A549 (cell line): Measurements from ENCODE around the gene GPRIN2. TPM values are rescaled to one million over a fixed set of nuclear protein-coding genes. Genes with fewer than 3 reads are reported as not detected.
A peak's percentile ranks its signal among the peaks of the same experiment; 100 is the strongest.

ENCODE experiments used
- ATAC-seq, 2 experiments: fragments of 200-7000 bp in 1 of 2; fragments of >200 bp in 1 of 2; cut with Nextera tagmentation in 1 of 2; cut with Tn5 transposase in 1 of 2; 3 replicates each; pipeline versions ENCODE4 v1.8.0 to v1.9.1; 2018 to 2020; ENCODE audit warnings: mild to moderate bottlenecking in 1 of 2, moderate library complexity in 1 of 2
- CTCF ChIA-PET: fragments of 300-600 bp; sonication (Branson Sonifier 250); formaldehyde crosslinking; extraction: SDS; loops from one replicate; lab custom pipeline; 2021; ENCODE audit warnings: antibody characterized with exemption, inconsistent platforms; lab: Yijun Ruan, JAX
- POLR2A ChIA-PET: fragments of 350-600 bp; formaldehyde crosslinking; extraction: SDS; loops from one replicate; lab custom pipeline; 2021; ENCODE audit warnings: antibody characterized with exemption, inconsistent platforms; lab: Yijun Ruan, JAX
- DNase-seq, 2 experiments: peaks; one replicate each; pipeline versions ENCODE4 v3.0.0 to v3.0.0-alpha.2; 2011 to 2016; ENCODE audit warnings: low read depth in 1 of 2, low spot score in 1 of 2
- FAIRE-seq: peaks from 2 replicates; lab custom pipeline; 2011; peaks lifted over from hg19 to GRCh38; lab: Jason Lieb, UNC
- H3K27ac ChIP-seq, 2 experiments: fragments of >200 bp; sonication (Bioruptor Twin); formaldehyde crosslinking; 3 replicates each; pipeline ENCODE4 v1.5.1; 2016 to 2017
- H3K4me1 ChIP-seq: fragments of >200 bp; sonication (Bioruptor Twin); formaldehyde crosslinking; 3 replicates; pipeline ENCODE4 v1.6.1; 2016
- H3K4me2 ChIP-seq: fragments of >200 bp; sonication (Bioruptor Twin); formaldehyde crosslinking; 3 replicates; pipeline ENCODE4 v1.6.1; 2016
- H3K4me3 ChIP-seq: fragments of >200 bp; sonication (Bioruptor Twin); formaldehyde crosslinking; 3 replicates; pipeline ENCODE4 v1.5.1; 2016
- H3K9me3 ChIP-seq: fragments of >200 bp; sonication (Bioruptor Twin); formaldehyde crosslinking; 3 replicates; pipeline ENCODE4 v1.6.1; 2016
- BHLHE40 ChIP-seq: IDR thresholded peaks from 2 replicates; pipeline ENCODE4 v1.6.1; 2012; ENCODE audit warnings: low read depth, low read length, inconsistent platforms
- CHD2 ChIP-seq: fragments of 150-350 bp; IDR thresholded peaks from 2 replicates; pipeline ENCODE4 v1.6.1; 2014; ENCODE audit warnings: low read length; ENCODE audit not compliant: partially characterized antibody
- EP300 ChIP-seq, 2 experiments: fragments of >200 bp; sonication (Bioruptor Twin); formaldehyde crosslinking; IDR thresholded peaks; 2 replicates in 1 of 2; 3 replicates in 1 of 2; pipeline ENCODE4 v1.6.1; 2016 to 2017
- ESRRA ChIP-seq: fragments of 150-350 bp; IDR thresholded peaks from 2 replicates; pipeline ENCODE4 v1.6.1; 2014; ENCODE audit warnings: mild to moderate bottlenecking, low read length, borderline replicate concordance
- FOSB ChIP-seq: fragments of 250-450 bp; sonication (Bioruptor Pico); IDR thresholded peaks from 2 replicates; pipeline ENCODE4 v1.5.0; 2020; ENCODE audit warnings: mild to moderate bottlenecking, moderate library complexity
- FOSL2 ChIP-seq, 2 experiments: fragments of 450-650 bp in 1 of 2; fragments of >200 bp in 1 of 2; sonication (Bioruptor Twin) in 1 of 2; formaldehyde crosslinking; IDR thresholded peaks; 2 replicates each; pipeline versions ENCODE4 v1.5.0 to v1.6.1; 2016 to 2020; ENCODE audit warnings: mild to moderate bottlenecking in 1 of 2, moderate library complexity in 1 of 2
- FOXS1 ChIP-seq: fragments of 250-450 bp; sonication (Bioruptor Pico); IDR thresholded peaks from 2 replicates; pipeline ENCODE4 v1.5.0; 2020; ENCODE audit warnings: mild to moderate bottlenecking, moderate library complexity
- HDAC2 ChIP-seq: fragments of 200-600 bp; sonication (generic); IDR thresholded peaks from 2 replicates; pipeline ENCODE4 v1.6.1; 2016
- HOXA7 ChIP-seq: fragments of 250-450 bp; sonication (Bioruptor Pico); IDR thresholded peaks from 2 replicates; pipeline ENCODE4 v1.5.0; 2020; ENCODE audit warnings: mild to moderate bottlenecking, moderate library complexity
- JUNB ChIP-seq: fragments of >200 bp; sonication (Bioruptor Twin); formaldehyde crosslinking; IDR thresholded peaks from 2 replicates; pipeline ENCODE4 v1.6.1; 2016
- KDM5A ChIP-seq: fragments of 200-600 bp; sonication (generic); IDR thresholded peaks from 2 replicates; pipeline ENCODE4 v1.6.1; 2016; ENCODE audit warnings: antibody characterized with exemption, mild to moderate bottlenecking
- NR3C1 ChIP-seq: fragments of >200 bp; sonication (Bioruptor Twin); formaldehyde crosslinking; IDR thresholded peaks from 3 replicates; pipeline ENCODE4 v1.6.1; 2017
- POLR2A ChIP-seq: IDR thresholded peaks from 2 replicates; pipeline ENCODE4 v1.6.1; 2012; ENCODE audit warnings: mild to moderate bottlenecking, low read length
- RCOR1 ChIP-seq: fragments of 150-350 bp; IDR thresholded peaks from 2 replicates; pipeline ENCODE4 v1.6.1; 2014; ENCODE audit warnings: antibody characterized with exemption, low read length, low read depth
- SMC3 ChIP-seq: fragments of >200 bp; sonication (Bioruptor Twin); formaldehyde crosslinking; IDR thresholded peaks from 3 replicates; pipeline ENCODE4 v1.6.1; 2018; ENCODE audit warnings: inconsistent platforms
- TFCP2L1 ChIP-seq: fragments of 250-450 bp; sonication (Bioruptor Pico); IDR thresholded peaks from 2 replicates; pipeline ENCODE4 v1.5.0; 2021; ENCODE audit warnings: mild to moderate bottlenecking
- TP53 ChIP-seq: fragments of 250-450 bp; sonication (Bioruptor Pico); IDR thresholded peaks from 2 replicates; pipeline ENCODE4 v1.5.0; 2021; ENCODE audit warnings: mild to moderate bottlenecking, moderate library complexity
- ZC3H11A ChIP-seq: fragments of 450-650 bp; IDR thresholded peaks from 2 replicates; pipeline ENCODE4 v1.6.1; 2014; ENCODE audit warnings: antibody characterized with exemption, mild to moderate bottlenecking
- ZSCAN20 ChIP-seq: fragments of 250-450 bp; sonication (Bioruptor Pico); IDR thresholded peaks from 2 replicates; pipeline ENCODE4 v1.8.0; 2022; ENCODE audit warnings: mild to moderate bottlenecking, moderate library complexity
- WGBS: methylation state at CpG from one replicate; pipeline ENCODE4 v1.1.6; 2017; ENCODE audit errors: missing lambda C conversion rate; 5-methylcytosine and 5-hydroxymethylcytosine counted together
- polyA plus RNA-seq, 4 experiments: library from polyadenylated mRNA; depleted of rRNA in 3 of 4; stranded (reverse); fragments of >200 nt; fragmentation: RNase III in 1 of 4; extraction: RNeasy Plus Mini Kit Qiagen cat#74134 plus additional on column Dnase treatment in 1 of 4; gene quantifications; 2 replicates in 3 of 4; 3 replicates in 1 of 4; pipeline ENCODE4 v1.2.3, GENCODE V29; 2011 to 2017
- TF ChIP-seq, protein P1 (sequence below): fragments of 250-450 bp; sonication (Bioruptor Pico); IDR thresholded peaks from 2 replicates; pipeline ENCODE4 v1.5.0; 2021; ENCODE audit warnings: mild to moderate bottlenecking, moderate library complexity, borderline replicate concordance
- TF ChIP-seq, protein P2 (sequence below): fragments of >200 bp; sonication (Bioruptor Twin); formaldehyde crosslinking; IDR thresholded peaks from 2 replicates; pipeline ENCODE4 v1.6.1; 2016
- TF ChIP-seq, protein P3 (sequence below): fragments of 450-650 bp; IDR thresholded peaks from 2 replicates; pipeline ENCODE4 v1.6.1; 2014; ENCODE audit warnings: antibody characterized with exemption
- TF ChIP-seq, protein P4 (sequence below): IDR thresholded peaks from 2 replicates; pipeline ENCODE4 v1.6.1; 2012; ENCODE audit warnings: low read depth, borderline replicate concordance
- TF ChIP-seq, protein P5 (sequence below): fragments of 150-350 bp; IDR thresholded peaks from 2 replicates; pipeline ENCODE4 v1.6.1; 2014; ENCODE audit warnings: low read depth, mild to moderate bottlenecking, low read length
- TF ChIP-seq, protein P6 (sequence below): fragments of 200-600 bp; sonication (generic); IDR thresholded peaks from 2 replicates; pipeline ENCODE4 v1.6.1; 2016; ENCODE audit warnings: antibody characterized with exemption, mild to moderate bottlenecking, moderate library complexity

GPRIN2 gene
- polyA plus RNA-seq, 2 of the 4 experiments (the other 2 are of a cell fraction), result 8.8 to 29.9 TPM

DNA sequence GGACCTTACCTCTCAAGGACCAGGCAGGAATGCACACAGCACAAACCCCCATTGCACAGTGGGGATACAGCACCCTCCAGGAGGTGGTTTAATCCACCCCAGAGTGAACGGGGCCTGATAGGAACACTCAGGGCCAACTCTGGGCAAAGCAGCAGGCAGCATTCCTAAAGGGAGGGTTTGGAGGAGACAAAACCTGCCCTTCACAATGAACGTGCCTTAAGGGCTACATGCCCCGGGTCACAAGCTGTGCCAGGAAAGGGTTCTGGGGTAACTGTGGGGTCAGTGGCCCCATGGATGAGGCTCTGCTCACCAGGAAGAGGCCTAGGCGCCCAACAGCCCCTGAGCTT is 1.1 kb downstream of the GPRIN2 start (continued):
- TF ChIP-seq, protein P1, sequence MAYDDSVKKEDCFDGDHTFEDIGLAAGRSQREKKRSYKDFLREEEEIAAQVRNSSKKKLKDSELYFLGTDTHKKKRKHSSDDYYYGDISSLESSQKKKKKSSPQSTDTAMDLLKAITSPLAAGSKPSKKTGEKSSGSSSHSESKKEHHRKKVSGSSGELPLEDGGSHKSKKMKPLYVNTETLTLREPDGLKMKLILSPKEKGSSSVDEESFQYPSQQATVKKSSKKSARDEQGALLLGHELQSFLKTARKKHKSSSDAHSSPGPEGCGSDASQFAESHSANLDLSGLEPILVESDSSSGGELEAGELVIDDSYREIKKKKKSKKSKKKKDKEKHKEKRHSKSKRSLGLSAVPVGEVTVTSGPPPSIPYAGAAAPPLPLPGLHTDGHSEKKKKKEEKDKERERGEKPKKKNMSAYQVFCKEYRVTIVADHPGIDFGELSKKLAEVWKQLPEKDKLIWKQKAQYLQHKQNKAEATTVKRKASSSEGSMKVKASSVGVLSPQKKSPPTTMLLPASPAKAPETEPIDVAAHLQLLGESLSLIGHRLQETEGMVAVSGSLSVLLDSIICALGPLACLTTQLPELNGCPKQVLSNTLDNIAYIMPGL (CRISPR knock-in tag), result no peak
- TF ChIP-seq TFCP2L1 (CRISPR knock-in tag), result no peak
- no peak for TF ChIP-seq POLR2A
- no peak for TF ChIP-seq FOXS1 (CRISPR knock-in tag)
- TF ChIP-seq KDM5A, result no peak
- TF ChIP-seq ZSCAN20 (CRISPR knock-in tag), result no peak

DNA sequence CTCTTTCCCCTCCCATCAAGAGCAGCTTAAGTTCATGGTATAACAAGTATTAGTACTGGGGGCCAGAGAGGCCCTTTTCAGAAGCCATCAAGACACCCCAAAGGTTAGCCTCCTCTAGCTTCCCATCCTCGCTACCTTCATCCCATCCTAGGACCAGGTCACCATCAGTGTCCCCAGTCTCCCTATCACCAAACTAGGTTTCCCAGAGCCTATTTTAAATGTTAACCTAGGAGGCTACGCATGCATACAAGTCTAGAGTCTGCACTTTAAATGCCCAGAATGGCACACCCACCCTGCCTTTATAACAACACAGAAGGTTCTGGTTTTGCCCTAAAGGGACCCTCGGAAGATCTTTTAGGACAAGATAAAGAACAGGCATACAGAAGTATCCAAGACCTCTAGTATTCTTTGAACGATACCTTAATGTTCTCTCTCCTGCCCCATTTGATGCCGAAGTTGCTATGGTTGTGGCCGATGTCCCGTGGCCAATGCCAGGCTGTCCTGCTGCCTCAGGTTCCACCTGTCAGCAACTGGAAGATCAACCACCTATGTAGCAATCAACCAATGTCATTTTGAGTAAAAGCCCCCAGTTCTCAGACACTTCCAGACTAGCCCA is 2.2 kb downstream of the GPRIN2 start:
- Histone ChIP-seq H3K4me1 (peaks cover 76% of the 10 kb centered on the region), H3K4me3 (peak overlapping the region; percentile 70), H3K4me2 (peak overlapping the region; percentile 68)
- POLR2A ChIA-PET, result interaction anchor here (1.1 to 2.0 kb wide), 2 partner anchors 10 to 14 kb away, joined by 3 to 7 read pairs; no protein-coding TSS in a partner anchor
- no peak for FAIRE-seq
- 87% methylated on average over 7 of the region's 7 CpGs for WGBS
- CTCF ChIA-PET, result interaction anchor here (0.7 to 9.4 kb wide), 5 partner anchors 7 to 1222 kb away, joined by 3 to 87 read pairs (median 6); no protein-coding TSS in a partner anchor
- no peak for DNase-seq
- TF ChIP-seq, protein P2, sequence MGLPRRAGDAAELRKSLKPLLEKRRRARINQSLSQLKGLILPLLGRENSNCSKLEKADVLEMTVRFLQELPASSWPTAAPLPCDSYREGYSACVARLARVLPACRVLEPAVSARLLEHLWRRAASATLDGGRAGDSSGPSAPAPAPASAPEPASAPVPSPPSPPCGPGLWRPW, result no peak
- TF ChIP-seq HDAC2 (no peak), FOSL2 (IDR thresholded peaks at IDR 0.05) (no peak), FOSL2 (CRISPR knock-in tag; IDR thresholded peaks at IDR 0.05) (no peak), TP53 (CRISPR knock-in tag) (no peak), TFCP2L1 (CRISPR knock-in tag) (no peak), EP300 (IDR thresholded peaks at IDR 0.05) (no peak), BHLHE40 (no peak), FOSB (CRISPR knock-in tag) (no peak), ZC3H11A (no peak), CHD2 (no peak), JUNB (no peak), ESRRA (no peak), SMC3 (no peak), NR3C1 (no peak), RCOR1 (no peak), HOXA7 (CRISPR knock-in tag) (no peak)
- TF ChIP-seq, protein P3, sequence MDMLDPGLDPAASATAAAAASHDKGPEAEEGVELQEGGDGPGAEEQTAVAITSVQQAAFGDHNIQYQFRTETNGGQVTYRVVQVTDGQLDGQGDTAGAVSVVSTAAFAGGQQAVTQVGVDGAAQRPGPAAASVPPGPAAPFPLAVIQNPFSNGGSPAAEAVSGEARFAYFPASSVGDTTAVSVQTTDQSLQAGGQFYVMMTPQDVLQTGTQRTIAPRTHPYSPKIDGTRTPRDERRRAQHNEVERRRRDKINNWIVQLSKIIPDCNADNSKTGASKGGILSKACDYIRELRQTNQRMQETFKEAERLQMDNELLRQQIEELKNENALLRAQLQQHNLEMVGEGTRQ, result no peak
- TF ChIP-seq, protein P4, sequence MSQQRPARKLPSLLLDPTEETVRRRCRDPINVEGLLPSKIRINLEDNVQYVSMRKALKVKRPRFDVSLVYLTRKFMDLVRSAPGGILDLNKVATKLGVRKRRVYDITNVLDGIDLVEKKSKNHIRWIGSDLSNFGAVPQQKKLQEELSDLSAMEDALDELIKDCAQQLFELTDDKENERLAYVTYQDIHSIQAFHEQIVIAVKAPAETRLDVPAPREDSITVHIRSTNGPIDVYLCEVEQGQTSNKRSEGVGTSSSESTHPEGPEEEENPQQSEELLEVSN, result no peak
- TF ChIP-seq, protein P5, sequence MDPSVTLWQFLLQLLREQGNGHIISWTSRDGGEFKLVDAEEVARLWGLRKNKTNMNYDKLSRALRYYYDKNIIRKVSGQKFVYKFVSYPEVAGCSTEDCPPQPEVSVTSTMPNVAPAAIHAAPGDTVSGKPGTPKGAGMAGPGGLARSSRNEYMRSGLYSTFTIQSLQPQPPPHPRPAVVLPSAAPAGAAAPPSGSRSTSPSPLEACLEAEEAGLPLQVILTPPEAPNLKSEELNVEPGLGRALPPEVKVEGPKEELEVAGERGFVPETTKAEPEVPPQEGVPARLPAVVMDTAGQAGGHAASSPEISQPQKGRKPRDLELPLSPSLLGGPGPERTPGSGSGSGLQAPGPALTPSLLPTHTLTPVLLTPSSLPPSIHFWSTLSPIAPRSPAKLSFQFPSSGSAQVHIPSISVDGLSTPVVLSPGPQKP, result no peak
- TF ChIP-seq, protein P6, sequence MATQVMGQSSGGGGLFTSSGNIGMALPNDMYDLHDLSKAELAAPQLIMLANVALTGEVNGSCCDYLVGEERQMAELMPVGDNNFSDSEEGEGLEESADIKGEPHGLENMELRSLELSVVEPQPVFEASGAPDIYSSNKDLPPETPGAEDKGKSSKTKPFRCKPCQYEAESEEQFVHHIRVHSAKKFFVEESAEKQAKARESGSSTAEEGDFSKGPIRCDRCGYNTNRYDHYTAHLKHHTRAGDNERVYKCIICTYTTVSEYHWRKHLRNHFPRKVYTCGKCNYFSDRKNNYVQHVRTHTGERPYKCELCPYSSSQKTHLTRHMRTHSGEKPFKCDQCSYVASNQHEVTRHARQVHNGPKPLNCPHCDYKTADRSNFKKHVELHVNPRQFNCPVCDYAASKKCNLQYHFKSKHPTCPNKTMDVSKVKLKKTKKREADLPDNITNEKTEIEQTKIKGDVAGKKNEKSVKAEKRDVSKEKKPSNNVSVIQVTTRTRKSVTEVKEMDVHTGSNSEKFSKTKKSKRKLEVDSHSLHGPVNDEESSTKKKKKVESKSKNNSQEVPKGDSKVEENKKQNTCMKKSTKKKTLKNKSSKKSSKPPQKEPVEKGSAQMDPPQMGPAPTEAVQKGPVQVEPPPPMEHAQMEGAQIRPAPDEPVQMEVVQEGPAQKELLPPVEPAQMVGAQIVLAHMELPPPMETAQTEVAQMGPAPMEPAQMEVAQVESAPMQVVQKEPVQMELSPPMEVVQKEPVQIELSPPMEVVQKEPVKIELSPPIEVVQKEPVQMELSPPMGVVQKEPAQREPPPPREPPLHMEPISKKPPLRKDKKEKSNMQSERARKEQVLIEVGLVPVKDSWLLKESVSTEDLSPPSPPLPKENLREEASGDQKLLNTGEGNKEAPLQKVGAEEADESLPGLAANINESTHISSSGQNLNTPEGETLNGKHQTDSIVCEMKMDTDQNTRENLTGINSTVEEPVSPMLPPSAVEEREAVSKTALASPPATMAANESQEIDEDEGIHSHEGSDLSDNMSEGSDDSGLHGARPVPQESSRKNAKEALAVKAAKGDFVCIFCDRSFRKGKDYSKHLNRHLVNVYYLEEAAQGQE, result no peak
- TF ChIP-seq, all 56 proteins: peak for 0
- ATAC-seq, result no peak
- Histone ChIP-seq H3K9me3 (no peaks in the 10 kb centered on the region), H3K27ac (peak overlapping the region; percentile 88 to 89)
